A549 (cell line): ENCODE measurements around the gene RAB3GAP1. TPM values are rescaled to one million over a fixed set of nuclear protein-coding genes. Genes with fewer than 3 reads are reported as not detected.
A peak's percentile ranks its signal among the peaks of the same experiment; 100 is the strongest.

Source experiments
- ATAC-seq, 2 experiments: fragments of 200-7000 bp in 1 of 2; fragments of >200 bp in 1 of 2; cut with Nextera tagmentation in 1 of 2; cut with Tn5 transposase in 1 of 2; 3 replicates each; pipeline versions ENCODE4 v1.8.0 to v1.9.1; 2018 to 2020; ENCODE audit warnings: mild to moderate bottlenecking in 1 of 2, moderate library complexity in 1 of 2
- CTCF ChIA-PET: fragments of 300-600 bp; sonication (Branson Sonifier 250); formaldehyde crosslinking; extraction: SDS; loops from one replicate; lab custom pipeline; 2021; ENCODE audit warnings: antibody characterized with exemption, inconsistent platforms; lab: Yijun Ruan, JAX
- POLR2A ChIA-PET: fragments of 350-600 bp; formaldehyde crosslinking; extraction: SDS; loops from one replicate; lab custom pipeline; 2021; ENCODE audit warnings: antibody characterized with exemption, inconsistent platforms; lab: Yijun Ruan, JAX
- DNase-seq, 2 experiments: peaks; one replicate each; pipeline versions ENCODE4 v3.0.0 to v3.0.0-alpha.2; 2011 to 2016; ENCODE audit warnings: low read depth in 1 of 2, low spot score in 1 of 2
- FAIRE-seq: peaks from 2 replicates; lab custom pipeline; 2011; peaks lifted over from hg19 to GRCh38; lab: Jason Lieb, UNC
- H3K27ac ChIP-seq, 2 experiments: fragments of >200 bp; sonication (Bioruptor Twin); formaldehyde crosslinking; 3 replicates each; pipeline ENCODE4 v1.5.1; 2016 to 2017
- H3K4me1 ChIP-seq: fragments of >200 bp; sonication (Bioruptor Twin); formaldehyde crosslinking; 3 replicates; pipeline ENCODE4 v1.6.1; 2016
- H3K4me2 ChIP-seq: fragments of >200 bp; sonication (Bioruptor Twin); formaldehyde crosslinking; 3 replicates; pipeline ENCODE4 v1.6.1; 2016
- H3K4me3 ChIP-seq: fragments of >200 bp; sonication (Bioruptor Twin); formaldehyde crosslinking; 3 replicates; pipeline ENCODE4 v1.5.1; 2016
- H3K9me3 ChIP-seq: fragments of >200 bp; sonication (Bioruptor Twin); formaldehyde crosslinking; 3 replicates; pipeline ENCODE4 v1.6.1; 2016
- ATOH8 ChIP-seq: fragments of 250-450 bp; sonication (Bioruptor Pico); IDR thresholded peaks from 2 replicates; pipeline ENCODE4 v1.5.0; 2020; ENCODE audit warnings: low read depth, mild to moderate bottlenecking, moderate library complexity
- CBX2 ChIP-seq: fragments of 200-600 bp; sonication (generic); IDR thresholded peaks from 2 replicates; pipeline ENCODE4 v1.6.1; 2016; ENCODE audit warnings: low read depth, mild to moderate bottlenecking, borderline replicate concordance
- CBX8 ChIP-seq: fragments of 200-600 bp; sonication (generic); IDR thresholded peaks from 2 replicates; pipeline ENCODE4 v1.6.1; 2016
- CEBPB ChIP-seq, 2 experiments: fragments of >200 bp in 1 of 2; sonication (Bioruptor Twin) in 1 of 2; formaldehyde crosslinking in 1 of 2; IDR thresholded peaks; 2 replicates each; pipeline ENCODE4 v1.6.1; 2012 to 2016
- CTCF ChIP-seq: fragments of >200 bp; sonication (Bioruptor Twin); formaldehyde crosslinking; IDR thresholded peaks from 3 replicates; pipeline ENCODE4 v1.5.1; 2016
- EHF ChIP-seq: fragments of 250-450 bp; sonication (Bioruptor Pico); IDR thresholded peaks from 2 replicates; pipeline ENCODE4 v1.5.0; 2020; ENCODE audit warnings: mild to moderate bottlenecking
- EHMT2 ChIP-seq: fragments of 200-600 bp; sonication (generic); IDR thresholded peaks from 2 replicates; pipeline ENCODE4 v1.6.1; 2016; ENCODE audit warnings: antibody characterized with exemption, low read depth, mild to moderate bottlenecking, moderate library complexity
- EP300 ChIP-seq, 2 experiments: fragments of >200 bp; sonication (Bioruptor Twin); formaldehyde crosslinking; IDR thresholded peaks; 2 replicates in 1 of 2; 3 replicates in 1 of 2; pipeline ENCODE4 v1.6.1; 2016 to 2017
- ESRRA ChIP-seq: fragments of 150-350 bp; IDR thresholded peaks from 2 replicates; pipeline ENCODE4 v1.6.1; 2014; ENCODE audit warnings: mild to moderate bottlenecking, low read length, borderline replicate concordance
- GATA3 ChIP-seq: IDR thresholded peaks from 2 replicates; pipeline ENCODE4 v1.6.1; 2012; ENCODE audit warnings: borderline replicate concordance
- HDAC2 ChIP-seq: fragments of 200-600 bp; sonication (generic); IDR thresholded peaks from 2 replicates; pipeline ENCODE4 v1.6.1; 2016
- HOXB5 ChIP-seq: fragments of 250-450 bp; sonication (Bioruptor Pico); IDR thresholded peaks from 2 replicates; pipeline ENCODE4 v1.5.0; 2020; ENCODE audit warnings: mild to moderate bottlenecking, moderate library complexity
- KDM5A ChIP-seq: fragments of 200-600 bp; sonication (generic); IDR thresholded peaks from 2 replicates; pipeline ENCODE4 v1.6.1; 2016; ENCODE audit warnings: antibody characterized with exemption, mild to moderate bottlenecking
- MAX ChIP-seq: IDR thresholded peaks from 2 replicates; pipeline ENCODE4 v1.6.1; 2012
- MAZ ChIP-seq: fragments of 150-350 bp; IDR thresholded peaks from 2 replicates; pipeline ENCODE4 v1.6.1; 2014; ENCODE audit warnings: antibody characterized with exemption, low read depth, low read length, borderline replicate concordance
- PBX3 ChIP-seq: IDR thresholded peaks from 2 replicates; pipeline ENCODE4 v1.6.1; 2012
- POLR2A ChIP-seq: IDR thresholded peaks from 2 replicates; pipeline ENCODE4 v1.6.1; 2012; ENCODE audit warnings: mild to moderate bottlenecking, low read length
- POLR2AphosphoS2 ChIP-seq: conservative IDR thresholded peaks from 2 replicates; pipeline ENCODE4 v1.6.1; 2012; ENCODE audit warnings: low read length, improper control_type of control experiment, inconsistent platforms
- RCOR1 ChIP-seq: fragments of 150-350 bp; IDR thresholded peaks from 2 replicates; pipeline ENCODE4 v1.6.1; 2014; ENCODE audit warnings: antibody characterized with exemption, low read length, low read depth
- RFX5 ChIP-seq: fragments of 450-650 bp; IDR thresholded peaks from 2 replicates; pipeline ENCODE4 v1.7.1; 2014; ENCODE audit warnings: antibody characterized with exemption, mild to moderate bottlenecking, moderate library complexity
- SMC3 ChIP-seq: fragments of >200 bp; sonication (Bioruptor Twin); formaldehyde crosslinking; IDR thresholded peaks from 3 replicates; pipeline ENCODE4 v1.6.1; 2018; ENCODE audit warnings: inconsistent platforms
- SREBF2 ChIP-seq: fragments of 450-650 bp; IDR thresholded peaks from 2 replicates; pipeline ENCODE4 v1.6.1; 2014; ENCODE audit warnings: mild to moderate bottlenecking, moderate library complexity
- TFCP2L1 ChIP-seq: fragments of 250-450 bp; sonication (Bioruptor Pico); IDR thresholded peaks from 2 replicates; pipeline ENCODE4 v1.5.0; 2021; ENCODE audit warnings: mild to moderate bottlenecking
- TP53 ChIP-seq: fragments of 250-450 bp; sonication (Bioruptor Pico); IDR thresholded peaks from 2 replicates; pipeline ENCODE4 v1.5.0; 2021; ENCODE audit warnings: mild to moderate bottlenecking, moderate library complexity
- ZC3H11A ChIP-seq: fragments of 450-650 bp; IDR thresholded peaks from 2 replicates; pipeline ENCODE4 v1.6.1; 2014; ENCODE audit warnings: antibody characterized with exemption, mild to moderate bottlenecking
- ZSCAN20 ChIP-seq: fragments of 250-450 bp; sonication (Bioruptor Pico); IDR thresholded peaks from 2 replicates; pipeline ENCODE4 v1.8.0; 2022; ENCODE audit warnings: mild to moderate bottlenecking, moderate library complexity
- WGBS: methylation state at CpG from one replicate; pipeline ENCODE4 v1.1.6; 2017; ENCODE audit errors: missing lambda C conversion rate; 5-methylcytosine and 5-hydroxymethylcytosine counted together
- polyA plus RNA-seq, 4 experiments: library from polyadenylated mRNA; depleted of rRNA in 3 of 4; stranded (reverse); fragments of >200 nt; fragmentation: RNase III in 1 of 4; extraction: RNeasy Plus Mini Kit Qiagen cat#74134 plus additional on column Dnase treatment in 1 of 4; gene quantifications; 2 replicates in 3 of 4; 3 replicates in 1 of 4; pipeline ENCODE4 v1.2.3, GENCODE V29; 2011 to 2017

The RAB3GAP1 gene
- polyA plus RNA-seq, 2 of the 4 experiments (the other 2 are of a cell fraction), result 29.7 to 44.6 TPM

- TF ChIP-seq ESRRA (no peak), CTCF (peak; percentile 37; the same call in 1 of the 3 replicates)
- TF ChIP-seq, all 56 proteins: peak for 1
- ChIA-PET POLR2A (no interaction called here), CTCF (no interaction called here)
- DNase-seq (no peak), ATAC-seq (peak in 1 of 2 experiments; percentile 52; a peak in 1 of 6 replicates), FAIRE-seq (no peak)
- Histone ChIP-seq H3K27ac (no peak overlapping the region), H3K4me3 (no peak overlapping the region), H3K9me3 (no peaks in the 10 kb centered on the region), H3K4me2 (no peak overlapping the region), H3K4me1 (no peaks in the 10 kb centered on the region)
- WGBS, result 43% methylated on average over 2 of the region's 2 CpGs
Observed at GRCh38 chr2:135043345-135043744, 8.7 kb upstream of the RAB3GAP1 start.

- no peak within 1 kb of the TSS for H3K27ac ChIP-seq
- H3K4me2 ChIP-seq, result no peak within 1 kb of the TSS
- CTCF ChIA-PET, result interaction anchor here (1.6 kb wide), 1 partner anchor 43 kb away, joined by 5 read pairs; no protein-coding TSS in a partner anchor
- DNase-seq (no peak), ATAC-seq (no peak), FAIRE-seq (no peak)
- H3K9me3 ChIP-seq, result no peaks in the 10 kb centered on the region
- H3K4me3 ChIP-seq, result no peak within 1 kb of the TSS
- POLR2A ChIA-PET, result no interaction called here
- no peak for TF ChIP-seq MAZ
- TF ChIP-seq HDAC2, result no peak
- no peak for TF ChIP-seq SREBF2
- no peak for TF ChIP-seq TFCP2L1 (CRISPR knock-in tag)
- no peak for TF ChIP-seq POLR2A
- no peak for TF ChIP-seq ZC3H11A
- no peak for TF ChIP-seq HOXB5 (CRISPR knock-in tag)
- TF ChIP-seq RCOR1, result no peak
- no peak for TF ChIP-seq EP300 (IDR thresholded peaks at IDR 0.05)
- TF ChIP-seq RFX5, result no peak
- no peak for TF ChIP-seq GATA3
- TF ChIP-seq EHMT2, result no peak
- H3K4me1 ChIP-seq, result no peaks in the 10 kb centered on the region
Observed at GRCh38 chr2:135047300-135047699, 4.8 kb upstream of the RAB3GAP1 start, which contains the start of gene MAP3K19. Gene MAP3K19, minus strand, starts transcription at chr2:135047447. Its CDS starts 22,800 bp downstream, at chr2:135024647.

GRCh38 chr2:135048122-135048521, 4.0 kb upstream of the RAB3GAP1 start:
- CTCF ChIA-PET, result interaction anchor here (1.6 kb wide), 1 partner anchor 44 kb away, joined by 5 read pairs; no protein-coding TSS in a partner anchor
- 75% methylated on average over 6 of the region's 6 CpGs for WGBS
- Histone ChIP-seq H3K4me3 (no peak overlapping the region), H3K4me2 (no peak overlapping the region), H3K9me3 (no peaks in the 10 kb centered on the region), H3K27ac (no peak overlapping the region), H3K4me1 (peaks cover under 1% of the 10 kb centered on the region; the same call in 1 of the 3 replicates)
- TF ChIP-seq MAZ (no peak), CEBPB (IDR thresholded peaks at IDR 0.05) (no peak), ZSCAN20 (CRISPR knock-in tag) (no peak), CBX8 (no peak), ATOH8 (CRISPR knock-in tag) (no peak), TP53 (CRISPR knock-in tag) (no peak), PBX3 (no peak), CBX2 (no peak), POLR2AphosphoS2 (no peak), TFCP2L1 (CRISPR knock-in tag) (no peak), MAX (no peak), KDM5A (no peak), SMC3 (no peak), EHMT2 (no peak), CTCF (no peak), EHF (CRISPR knock-in tag) (no peak)
- FAIRE-seq (no peak), ATAC-seq (no peak), DNase-seq (no peak)
- POLR2A ChIA-PET, result interaction anchor here (0.8 kb wide), 1 partner anchor 467 kb away, joined by 3 read pairs; no protein-coding TSS in a partner anchor
